ENCODE data around the gene TLCD1.

Gene TLCD1

GRCh38 chr17:28737316-28737715, 11.3 kb upstream of the TLCD1 start:
- TF ChIP-seq TAF1 (IDR thresholded peaks at IDR 0.05; ENCODE audit: borderline replicate concordance, insufficient read depth, low read length), result no peak
- TF ChIP-seq SIN3A (IDR thresholded peaks at IDR 0.05; ENCODE audit: borderline replicate concordance, insufficient read depth, low read length), result no peak
- TF ChIP-seq REST (IDR thresholded peaks at IDR 0.05; ENCODE audit: insufficient read depth in 1 of 2, low read depth in 2 of 2, low read length in 2 of 2), result no peak
- no peak for TF ChIP-seq POLR2AphosphoS5 (IDR thresholded peaks at IDR 0.05; ENCODE audit: low read depth, low read length)
- TF ChIP-seq FOXP2 (optimal IDR thresholded peaks at IDR 0.05; ENCODE audit: borderline replicate concordance, extremely low read depth, extremely low read length, insufficient read depth), result no peak

GRCh38 chr17:28735242-28735722, 9.2 kb upstream of the TLCD1 start:
- TF ChIP-seq FOXP2 (optimal IDR thresholded peaks at IDR 0.05; ENCODE audit: borderline replicate concordance, extremely low read depth, extremely low read length, insufficient read depth) (no peak), SIN3A (IDR thresholded peaks at IDR 0.05; ENCODE audit: borderline replicate concordance, insufficient read depth, low read length) (no peak), REST (IDR thresholded peaks at IDR 0.05; ENCODE audit: insufficient read depth in 1 of 2, low read depth in 2 of 2, low read length in 2 of 2) (no peak)

- TF ChIP-seq TAF1 (IDR thresholded peaks at IDR 0.05; ENCODE audit: borderline replicate concordance, insufficient read depth, low read length) (no peak), FOXP2 (optimal IDR thresholded peaks at IDR 0.05; ENCODE audit: borderline replicate concordance, extremely low read depth, extremely low read length, insufficient read depth) (no peak), REST (IDR thresholded peaks at IDR 0.05; ENCODE audit: insufficient read depth in 1 of 2, low read depth in 2 of 2, low read length in 2 of 2) (no peak), SIN3A (IDR thresholded peaks at IDR 0.05; ENCODE audit: borderline replicate concordance, insufficient read depth, low read length) (no peak), POLR2AphosphoS5 (IDR thresholded peaks at IDR 0.05; ENCODE audit: low read depth, low read length) (no peak)
Observed at GRCh38 chr17:28734712-28735241, 8.7 kb upstream of the TLCD1 start.

GRCh38 chr17:28733346-28733745, 7.3 kb upstream of the TLCD1 start:
- no peak for TF ChIP-seq SIN3A (IDR thresholded peaks at IDR 0.05; ENCODE audit: borderline replicate concordance, insufficient read depth, low read length)
- no peak for TF ChIP-seq FOXP2 (optimal IDR thresholded peaks at IDR 0.05; ENCODE audit: borderline replicate concordance, extremely low read depth, extremely low read length, insufficient read depth)
- TF ChIP-seq POLR2AphosphoS5 (IDR thresholded peaks at IDR 0.05; ENCODE audit: low read depth, low read length), result no peak
- TF ChIP-seq REST (IDR thresholded peaks at IDR 0.05; ENCODE audit: insufficient read depth in 1 of 2, low read depth in 2 of 2, low read length in 2 of 2), result no peak
- no peak for TF ChIP-seq TAF1 (IDR thresholded peaks at IDR 0.05; ENCODE audit: borderline replicate concordance, insufficient read depth, low read length)

- TF ChIP-seq FOXP2 (optimal IDR thresholded peaks at IDR 0.05; ENCODE audit: borderline replicate concordance, extremely low read depth, extremely low read length, insufficient read depth) (no peak), POLR2AphosphoS5 (IDR thresholded peaks at IDR 0.05; ENCODE audit: low read depth, low read length) (no peak), TAF1 (IDR thresholded peaks at IDR 0.05; ENCODE audit: borderline replicate concordance, insufficient read depth, low read length) (no peak), SIN3A (IDR thresholded peaks at IDR 0.05; ENCODE audit: borderline replicate concordance, insufficient read depth, low read length) (no peak), REST (IDR thresholded peaks at IDR 0.05; ENCODE audit: insufficient read depth in 1 of 2, low read depth in 2 of 2, low read length in 2 of 2) (no peak)
Observed at GRCh38 chr17:28729950-28730330, 3.9 kb upstream of the TLCD1 start.
